ENCODE results near the gene INCENP. TPM values are rescaled to one million over a fixed set of nuclear protein-coding genes. Genes with fewer than 3 reads are reported as not detected.

INCENP gene
- total RNA-seq, 1 donor from 2014 or later, result 3.4 TPM

DNA sequence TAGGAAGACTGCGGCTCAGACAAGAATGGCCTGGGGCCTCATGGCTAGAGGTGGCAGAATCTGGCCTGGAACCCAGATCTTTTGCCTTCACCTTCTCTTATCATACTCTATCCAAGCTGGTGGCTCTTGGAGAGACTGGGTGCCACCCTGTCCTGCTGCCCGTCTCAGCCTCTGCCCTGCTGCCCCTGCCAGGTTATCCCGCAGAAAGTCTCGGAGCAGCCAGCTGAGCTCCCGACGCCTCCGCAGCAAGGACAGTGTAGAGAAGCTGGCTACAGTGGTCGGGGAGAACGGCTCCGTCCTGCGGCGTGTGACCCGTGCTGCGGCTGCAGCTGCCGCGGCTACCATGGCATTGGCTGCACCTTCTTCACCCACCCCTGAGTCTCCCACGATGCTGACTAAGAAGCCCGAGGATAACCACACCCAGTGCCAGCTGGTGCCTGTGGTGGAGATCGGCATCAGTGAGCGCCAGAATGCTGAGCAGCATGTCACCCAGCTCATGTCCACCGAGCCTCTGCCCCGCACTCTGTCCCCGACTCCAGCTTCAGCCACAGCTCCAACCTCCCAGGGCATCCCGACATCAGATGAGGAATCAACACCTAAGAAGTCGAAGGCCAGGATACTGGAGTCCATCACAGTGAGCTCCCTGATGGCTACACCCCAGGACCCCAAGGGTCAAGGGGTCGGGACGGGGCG is 5.9 kb downstream of the INCENP start:
- Histone ChIP-seq H3K4me3 (ENCODE audit: low read depth, low read length) (no peak overlapping the region), H3K27me3 (ENCODE audit: control insufficient read depth, insufficient read depth, low read length) (no peaks in the 10 kb centered on the region), H3K36me3 (ENCODE audit: control insufficient read depth, insufficient read depth, low read length) (peaks cover 10% of the 10 kb centered on the region)
- TF ChIP-seq, protein P1, sequence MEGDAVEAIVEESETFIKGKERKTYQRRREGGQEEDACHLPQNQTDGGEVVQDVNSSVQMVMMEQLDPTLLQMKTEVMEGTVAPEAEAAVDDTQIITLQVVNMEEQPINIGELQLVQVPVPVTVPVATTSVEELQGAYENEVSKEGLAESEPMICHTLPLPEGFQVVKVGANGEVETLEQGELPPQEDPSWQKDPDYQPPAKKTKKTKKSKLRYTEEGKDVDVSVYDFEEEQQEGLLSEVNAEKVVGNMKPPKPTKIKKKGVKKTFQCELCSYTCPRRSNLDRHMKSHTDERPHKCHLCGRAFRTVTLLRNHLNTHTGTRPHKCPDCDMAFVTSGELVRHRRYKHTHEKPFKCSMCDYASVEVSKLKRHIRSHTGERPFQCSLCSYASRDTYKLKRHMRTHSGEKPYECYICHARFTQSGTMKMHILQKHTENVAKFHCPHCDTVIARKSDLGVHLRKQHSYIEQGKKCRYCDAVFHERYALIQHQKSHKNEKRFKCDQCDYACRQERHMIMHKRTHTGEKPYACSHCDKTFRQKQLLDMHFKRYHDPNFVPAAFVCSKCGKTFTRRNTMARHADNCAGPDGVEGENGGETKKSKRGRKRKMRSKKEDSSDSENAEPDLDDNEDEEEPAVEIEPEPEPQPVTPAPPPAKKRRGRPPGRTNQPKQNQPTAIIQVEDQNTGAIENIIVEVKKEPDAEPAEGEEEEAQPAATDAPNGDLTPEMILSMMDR (IDR thresholded peaks at IDR 0.05; ENCODE audit: insufficient read depth, low read length, severe bottlenecking), result no peak
- DNase-seq (ENCODE audit: low read depth) (no peak), FAIRE-seq (no peak)

DNA sequence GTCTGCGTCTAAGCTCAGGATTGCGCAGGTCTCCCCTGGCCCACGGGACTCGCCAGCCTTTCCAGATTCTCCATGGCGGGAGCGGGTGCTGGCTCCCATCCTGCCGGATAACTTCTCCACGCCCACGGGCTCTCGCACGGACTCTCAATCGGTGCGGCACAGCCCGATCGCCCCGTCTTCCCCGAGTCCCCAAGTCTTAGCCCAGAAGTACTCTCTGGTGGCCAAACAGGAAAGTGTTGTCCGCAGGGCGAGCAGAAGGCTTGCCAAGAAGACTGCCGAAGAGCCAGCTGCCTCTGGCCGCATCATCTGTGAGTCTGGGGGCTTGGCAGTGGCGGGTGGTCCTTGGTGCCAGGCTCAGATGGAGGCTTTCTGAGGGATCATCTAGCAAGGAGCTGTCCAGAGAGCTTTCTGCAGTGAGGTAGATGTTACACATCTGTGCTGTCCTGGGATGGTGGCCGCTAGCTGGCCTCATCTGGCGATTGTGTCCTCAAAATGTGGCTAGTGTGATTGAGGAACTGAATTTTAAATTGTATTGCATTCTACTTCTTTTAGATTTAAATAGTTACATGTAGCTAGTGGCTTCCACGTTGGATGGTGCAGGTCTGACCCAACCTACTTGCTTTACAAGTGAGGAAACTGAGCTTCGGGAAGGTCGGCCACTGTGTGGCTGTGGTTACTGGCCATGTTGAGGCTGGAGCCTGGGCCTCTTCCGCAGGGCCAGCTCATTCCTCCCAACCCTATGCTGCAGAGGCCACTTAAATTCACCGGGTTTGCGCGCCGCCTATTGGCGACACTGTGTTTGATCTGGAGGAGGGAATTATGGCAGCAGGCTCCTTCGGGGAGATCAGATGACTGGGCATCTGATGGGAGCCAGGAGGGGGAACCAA is 6.7 kb downstream of the INCENP start:
- no peak overlapping the region for H3K4me3 ChIP-seq (ENCODE audit: low read depth, low read length)
- no peak for FAIRE-seq
- DNase-seq (ENCODE audit: low read depth), result no peak
- H3K27me3 ChIP-seq (ENCODE audit: control insufficient read depth, insufficient read depth, low read length), result no peaks in the 10 kb centered on the region
- peaks cover 10% of the 10 kb centered on the region for H3K36me3 ChIP-seq (ENCODE audit: control insufficient read depth, insufficient read depth, low read length)
- TF ChIP-seq, protein P1 (IDR thresholded peaks at IDR 0.05; ENCODE audit: insufficient read depth, low read length, severe bottlenecking), result no peak

DNA sequence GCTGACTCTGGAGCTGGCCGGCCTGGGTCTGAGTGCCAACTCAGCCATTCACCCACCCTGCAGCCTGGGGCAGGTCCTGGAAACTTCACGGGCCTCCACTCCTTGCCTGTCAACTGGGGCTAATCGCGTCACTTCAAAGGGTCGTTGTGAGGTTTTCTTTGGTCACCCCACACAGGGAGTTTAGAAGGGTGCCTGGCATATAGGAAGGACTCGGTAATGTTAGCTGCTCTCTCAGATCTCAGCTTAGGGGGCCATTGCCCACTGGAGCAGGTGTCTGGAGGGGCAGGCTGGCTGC is 7.3 kb downstream of the INCENP start:
- Histone ChIP-seq H3K4me3 (ENCODE audit: low read depth, low read length) (no peak overlapping the region), H3K27me3 (ENCODE audit: control insufficient read depth, insufficient read depth, low read length) (no peaks in the 10 kb centered on the region), H3K36me3 (ENCODE audit: control insufficient read depth, insufficient read depth, low read length) (peaks cover 10% of the 10 kb centered on the region)
- TF ChIP-seq, protein P1 (IDR thresholded peaks at IDR 0.05; ENCODE audit: insufficient read depth, low read length, severe bottlenecking), result no peak
- DNase-seq (ENCODE audit: low read depth), result no peak
- FAIRE-seq, result no peak

DNA sequence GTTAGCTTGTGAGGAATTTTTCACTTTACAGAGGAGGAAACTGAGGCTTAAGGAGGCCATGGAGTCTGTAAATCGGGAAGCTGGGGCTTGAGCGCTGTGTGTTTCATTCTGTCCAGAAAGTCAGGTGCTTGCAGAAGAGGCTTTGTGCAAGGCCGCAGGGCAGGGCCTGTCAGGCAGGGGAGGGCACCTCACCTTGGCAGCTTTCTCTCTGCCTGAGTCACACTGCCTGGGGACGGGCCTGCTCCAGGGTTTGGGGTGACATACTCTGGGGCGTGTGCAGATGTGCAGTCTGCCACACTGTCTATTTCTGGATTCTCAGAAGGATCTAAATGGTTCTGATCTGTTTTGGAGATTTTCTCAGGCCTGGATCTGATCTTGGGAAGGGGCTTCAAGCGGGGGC is 8.4 kb downstream of the INCENP start:
- TF ChIP-seq, protein P1 (IDR thresholded peaks at IDR 0.05; ENCODE audit: insufficient read depth, low read length, severe bottlenecking), result no peak
- Histone ChIP-seq H3K27me3 (ENCODE audit: control insufficient read depth, insufficient read depth, low read length) (no peaks in the 10 kb centered on the region), H3K4me3 (ENCODE audit: low read depth, low read length) (no peak overlapping the region), H3K36me3 (ENCODE audit: control insufficient read depth, insufficient read depth, low read length) (peaks cover 10% of the 10 kb centered on the region)
- FAIRE-seq, result no peak
- DNase-seq (ENCODE audit: low read depth), result peak; percentile 55

DNA sequence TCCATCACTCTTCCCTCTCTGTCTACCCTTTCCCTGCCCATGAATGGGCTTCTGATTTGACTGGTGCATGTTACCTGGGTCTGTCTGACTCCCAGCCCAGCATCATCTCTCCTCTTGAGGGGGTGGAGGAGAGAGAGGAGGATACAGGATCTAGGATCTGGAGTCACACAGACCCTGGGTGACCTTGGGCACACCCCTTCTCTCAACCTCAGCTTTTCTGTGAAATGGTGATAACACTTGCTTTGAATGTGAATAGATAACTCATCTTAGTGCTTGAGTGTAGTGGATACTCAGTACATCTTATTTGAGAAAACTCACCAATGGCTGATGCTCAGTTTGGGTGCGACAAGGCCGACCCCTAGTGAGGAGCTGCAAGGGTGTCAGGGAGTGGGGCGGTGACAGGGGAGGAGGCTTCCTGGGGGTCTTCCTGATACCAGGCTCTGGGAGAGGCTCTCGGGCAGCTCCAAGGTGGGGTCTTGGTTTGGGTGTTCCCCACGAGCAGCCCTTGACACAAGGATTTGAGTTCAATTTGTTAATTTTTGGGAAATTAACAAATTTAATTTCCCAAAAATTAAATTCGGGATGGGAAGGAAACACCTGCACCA is 9.0 kb downstream of the INCENP start:
- TF ChIP-seq, protein P1 (IDR thresholded peaks at IDR 0.05; ENCODE audit: insufficient read depth, low read length, severe bottlenecking), result no peak
- Histone ChIP-seq H3K27me3 (ENCODE audit: control insufficient read depth, insufficient read depth, low read length) (no peaks in the 10 kb centered on the region), H3K36me3 (ENCODE audit: control insufficient read depth, insufficient read depth, low read length) (peaks cover 11% of the 10 kb centered on the region), H3K4me3 (ENCODE audit: low read depth, low read length) (no peak overlapping the region)
- DNase-seq (ENCODE audit: low read depth) (no peak), FAIRE-seq (peak; percentile 13)

All from bronchial epithelial cell (primary cell).